ENCODE results near the gene FSHR.

DNA sequence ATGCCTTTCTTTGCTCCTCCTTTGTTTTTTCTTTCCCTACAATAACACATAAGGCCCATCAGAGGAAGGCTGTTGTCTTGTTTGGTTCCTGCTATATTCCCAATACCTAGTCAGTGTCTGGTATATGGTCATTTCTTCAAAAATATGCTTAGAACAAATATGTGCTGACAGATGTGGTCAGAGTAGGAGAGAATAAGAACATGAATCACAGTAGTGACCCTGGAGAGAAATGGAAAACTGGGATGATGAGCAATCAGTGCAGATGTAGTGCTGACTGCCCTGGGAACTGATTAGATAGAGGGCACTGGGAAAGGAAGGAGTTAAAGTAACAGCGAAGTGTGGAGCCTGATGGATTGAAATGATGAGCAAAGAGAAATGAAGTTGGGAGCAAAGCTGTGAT lies 209.4 kb downstream of the FSHR start:
- TF ChIP-seq, protein P1, sequence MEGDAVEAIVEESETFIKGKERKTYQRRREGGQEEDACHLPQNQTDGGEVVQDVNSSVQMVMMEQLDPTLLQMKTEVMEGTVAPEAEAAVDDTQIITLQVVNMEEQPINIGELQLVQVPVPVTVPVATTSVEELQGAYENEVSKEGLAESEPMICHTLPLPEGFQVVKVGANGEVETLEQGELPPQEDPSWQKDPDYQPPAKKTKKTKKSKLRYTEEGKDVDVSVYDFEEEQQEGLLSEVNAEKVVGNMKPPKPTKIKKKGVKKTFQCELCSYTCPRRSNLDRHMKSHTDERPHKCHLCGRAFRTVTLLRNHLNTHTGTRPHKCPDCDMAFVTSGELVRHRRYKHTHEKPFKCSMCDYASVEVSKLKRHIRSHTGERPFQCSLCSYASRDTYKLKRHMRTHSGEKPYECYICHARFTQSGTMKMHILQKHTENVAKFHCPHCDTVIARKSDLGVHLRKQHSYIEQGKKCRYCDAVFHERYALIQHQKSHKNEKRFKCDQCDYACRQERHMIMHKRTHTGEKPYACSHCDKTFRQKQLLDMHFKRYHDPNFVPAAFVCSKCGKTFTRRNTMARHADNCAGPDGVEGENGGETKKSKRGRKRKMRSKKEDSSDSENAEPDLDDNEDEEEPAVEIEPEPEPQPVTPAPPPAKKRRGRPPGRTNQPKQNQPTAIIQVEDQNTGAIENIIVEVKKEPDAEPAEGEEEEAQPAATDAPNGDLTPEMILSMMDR (conservative IDR thresholded peaks at IDR 0.05; ENCODE audit: low read depth, low read length), result no peak
- TF ChIP-seq EZH2 (IDR thresholded peaks at IDR 0.05; ENCODE audit: borderline replicate concordance, low read depth, low read length, poor library complexity, severe bottlenecking), result no peak

Measured in A673 (cell line).